Erythroblast (primary cell): ENCODE results near the gene CUX1.

Experiments
- DNase-seq, 2 experiments: peaks; one replicate each; lab custom pipeline; 2025; lab: John Stamatoyannopoulos, UW
- GATA1 ChIP-seq: IDR thresholded peaks from 2 replicates; pipeline ENCODE4 v1.6.1; 2011; ENCODE audit warnings: low read depth, mild to moderate bottlenecking, control low read depth, low read length, moderate library complexity
- POLR2A ChIP-seq: IDR thresholded peaks from 2 replicates; pipeline ENCODE4 v1.6.1; 2011; ENCODE audit warnings: mild to moderate bottlenecking, low read length

Gene CUX1

GRCh38 chr7:101869026-101869900 is 51.8 kb downstream of the CUX1 start:
- TF ChIP-seq POLR2A (no peak), GATA1 (no peak)

GRCh38 chr7:101869901-101870290 is 52.5 kb downstream of the CUX1 start:
- TF ChIP-seq POLR2A (no peak), GATA1 (no peak)
- DNase-seq, result no peak

More at GRCh38 chr7:101869026-101869900, 51.8 kb downstream of the CUX1 start:
- DNase-seq, result peak; percentile 18 to 20

GRCh38 chr7:101870361-101871062 is 53.1 kb downstream of the CUX1 start:
- TF ChIP-seq GATA1, result no peak
- no peak for TF ChIP-seq POLR2A
- DNase-seq, result peak; percentile 16 to 33

GRCh38 chr7:101871351-101871750 is 53.9 kb downstream of the CUX1 start:
- TF ChIP-seq POLR2A (no peak), GATA1 (no peak)
- no peak for DNase-seq

GRCh38 chr7:101874028-101874427 is 56.6 kb downstream of the CUX1 start:
- TF ChIP-seq GATA1 (no peak), POLR2A (no peak)
- no peak for DNase-seq

GRCh38 chr7:101875283-101875846 is 57.9 kb downstream of the CUX1 start:
- no peak for TF ChIP-seq POLR2A
- TF ChIP-seq GATA1, result no peak

GRCh38 chr7:101877882-101878591 is 60.6 kb downstream of the CUX1 start:
- DNase-seq, result no peak

More at GRCh38 chr7:101875283-101875846, 57.9 kb downstream of the CUX1 start:
- DNase-seq, result no peak

GRCh38 chr7:101878938-101879337 is 61.5 kb downstream of the CUX1 start:
- DNase-seq, result no peak
- TF ChIP-seq GATA1 (no peak), POLR2A (no peak)

More at GRCh38 chr7:101877882-101878591, 60.6 kb downstream of the CUX1 start:
- no peak for TF ChIP-seq POLR2A
- TF ChIP-seq GATA1, result no peak

- no peak for DNase-seq
- TF ChIP-seq GATA1, result no peak
- TF ChIP-seq POLR2A, result no peak
These were observed 62.1 kb downstream of the CUX1 start for GRCh38 chr7:101879565-101879964.

- TF ChIP-seq POLR2A (no peak), GATA1 (no peak)
- no peak for DNase-seq
These were observed 63.0 kb downstream of the CUX1 start for GRCh38 chr7:101880282-101881054.

GRCh38 chr7:101882005-101882421 is 64.6 kb downstream of the CUX1 start:
- DNase-seq, result no peak
- TF ChIP-seq POLR2A (no peak), GATA1 (no peak)
